ENCODE results near the gene EPHX1.
A peak's percentile ranks its signal among the peaks of the same experiment; 100 is the strongest.

The EPHX1 gene

GRCh38 chr1:225774281-225775147 lies 35.4 kb upstream of the EPHX1 start:
- DNase-seq (ENCODE audit: low spot score): no peak
- H2BK5ac ChIP-seq (ENCODE audit: low read length): no peak overlapping the region
- no peaks in the 10 kb centered on the region for H3K79me1 ChIP-seq (ENCODE audit: low read depth, low read length)
- peaks cover 0 to 10% of the 10 kb centered on the region in 2 donors for H3K36me3 ChIP-seq (replicated peaks in 1 of 2; ENCODE audit: control insufficient read depth in 2 of 2, insufficient read depth in 2 of 2, low read length in 2 of 2)
- H2AFZ ChIP-seq (ENCODE audit: low read length): peak overlapping the region; percentile 3
- no peak overlapping the region for H3K14ac ChIP-seq (ENCODE audit: low read length)
- no peaks in the 10 kb centered on the region for H3K27me3 ChIP-seq (ENCODE audit: control insufficient read depth in 3 of 3, insufficient read depth in 3 of 3, low read depth in 1 of 3, low read length in 3 of 3)
- no peak overlapping the region for H2AK5ac ChIP-seq (ENCODE audit: low read depth, low read length)
- peaks cover 11 to 33% of the 10 kb centered on the region in 2 donors for H3K4me1 ChIP-seq (ENCODE audit: control insufficient read depth in 2 of 2, insufficient read depth in 1 of 2, low read depth in 1 of 2, low read length in 2 of 2)
- H3K4me2 ChIP-seq (ENCODE audit: insufficient read depth, low read length, poor library complexity, severe bottlenecking): no peak overlapping the region
- no peak overlapping the region for H4K91ac ChIP-seq (ENCODE audit: low read depth, low read length, poor library complexity)
- no peak overlapping the region for H3K23ac ChIP-seq (ENCODE audit: low read depth, low read length, poor library complexity)
- no peaks in the 10 kb centered on the region for H3K9me3 ChIP-seq (replicated peaks in 1 of 2; ENCODE audit: control insufficient read depth in 2 of 2, insufficient read depth in 1 of 2, low read depth in 1 of 2, low read length in 2 of 2)
- H3K4ac ChIP-seq (ENCODE audit: low read length): no peak overlapping the region
- no peak overlapping the region for H3K4me3 ChIP-seq (ENCODE audit: low read length in 2 of 2)
- H2BK15ac ChIP-seq (ENCODE audit: low read length): no peak overlapping the region
- no peak overlapping the region for H2BK12ac ChIP-seq (ENCODE audit: low read length)
- H4K8ac ChIP-seq (ENCODE audit: low read depth, low read length): no peak overlapping the region
- H3K27ac ChIP-seq (replicated peaks; ENCODE audit: low read length): no peak overlapping the region
- H2BK120ac ChIP-seq (ENCODE audit: low read depth, low read length): no peak overlapping the region
- H3K18ac ChIP-seq (ENCODE audit: low read length): no peak overlapping the region
- WGBS, 2 donors (ENCODE audit: extremely low coverage in 2 of 2, insufficient read length in 2 of 2, insufficient replicate concordance in 1 of 2): no CpG with 5 or more reads among the region's 3 CpGs
- no peak overlapping the region for H3K9ac ChIP-seq (ENCODE audit: low read depth, low read length, poor library complexity)

GRCh38 chr1:225776294-225776693 lies 33.6 kb upstream of the EPHX1 start:
- H4K8ac ChIP-seq (ENCODE audit: low read depth, low read length): no peak overlapping the region
- peaks cover 6 to 28% of the 10 kb centered on the region in 2 donors for H3K4me1 ChIP-seq (ENCODE audit: control insufficient read depth in 2 of 2, insufficient read depth in 1 of 2, low read depth in 1 of 2, low read length in 2 of 2)
- no peaks in the 10 kb centered on the region for H3K27me3 ChIP-seq (ENCODE audit: control insufficient read depth in 3 of 3, insufficient read depth in 3 of 3, low read depth in 1 of 3, low read length in 3 of 3)
- H3K9ac ChIP-seq (ENCODE audit: low read depth, low read length, poor library complexity): no peak overlapping the region
- H3K23ac ChIP-seq (ENCODE audit: low read depth, low read length, poor library complexity): no peak overlapping the region
- H3K27ac ChIP-seq (replicated peaks; ENCODE audit: low read length): no peak overlapping the region
- no peak overlapping the region for H2BK15ac ChIP-seq (ENCODE audit: low read length)
- peaks cover 0 to 27% of the 10 kb centered on the region in 2 donors for H3K36me3 ChIP-seq (replicated peaks in 1 of 2; ENCODE audit: control insufficient read depth in 2 of 2, insufficient read depth in 2 of 2, low read length in 2 of 2)
- no peak overlapping the region for H2AK5ac ChIP-seq (ENCODE audit: low read depth, low read length)
- H3K18ac ChIP-seq (ENCODE audit: low read length): no peak overlapping the region
- H3K9me3 ChIP-seq (replicated peaks in 1 of 2; ENCODE audit: control insufficient read depth in 2 of 2, insufficient read depth in 1 of 2, low read depth in 1 of 2, low read length in 2 of 2): peaks cover 0 to 6% of the 10 kb centered on the region in 2 donors
- no peak overlapping the region for H3K4ac ChIP-seq (ENCODE audit: low read length)
- WGBS, 2 donors (ENCODE audit: extremely low coverage in 2 of 2, insufficient read length in 2 of 2, insufficient replicate concordance in 1 of 2): no CpG with 5 or more reads among the region's 4 CpGs
- no peak overlapping the region for H4K91ac ChIP-seq (ENCODE audit: low read depth, low read length, poor library complexity)
- H2BK120ac ChIP-seq (ENCODE audit: low read depth, low read length): no peak overlapping the region
- H2BK12ac ChIP-seq (ENCODE audit: low read length): no peak overlapping the region
- no peak overlapping the region for H3K14ac ChIP-seq (ENCODE audit: low read length)
- DNase-seq (ENCODE audit: low spot score): no peak
- no peak overlapping the region for H2BK5ac ChIP-seq (ENCODE audit: low read length)
- H3K79me1 ChIP-seq (ENCODE audit: low read depth, low read length): no peaks in the 10 kb centered on the region
- H2AFZ ChIP-seq (ENCODE audit: low read length): no peak overlapping the region
- no peak overlapping the region for H3K4me2 ChIP-seq (ENCODE audit: insufficient read depth, low read length, poor library complexity, severe bottlenecking)
- no peak overlapping the region for H3K4me3 ChIP-seq (ENCODE audit: low read length in 2 of 2)

DNA sequence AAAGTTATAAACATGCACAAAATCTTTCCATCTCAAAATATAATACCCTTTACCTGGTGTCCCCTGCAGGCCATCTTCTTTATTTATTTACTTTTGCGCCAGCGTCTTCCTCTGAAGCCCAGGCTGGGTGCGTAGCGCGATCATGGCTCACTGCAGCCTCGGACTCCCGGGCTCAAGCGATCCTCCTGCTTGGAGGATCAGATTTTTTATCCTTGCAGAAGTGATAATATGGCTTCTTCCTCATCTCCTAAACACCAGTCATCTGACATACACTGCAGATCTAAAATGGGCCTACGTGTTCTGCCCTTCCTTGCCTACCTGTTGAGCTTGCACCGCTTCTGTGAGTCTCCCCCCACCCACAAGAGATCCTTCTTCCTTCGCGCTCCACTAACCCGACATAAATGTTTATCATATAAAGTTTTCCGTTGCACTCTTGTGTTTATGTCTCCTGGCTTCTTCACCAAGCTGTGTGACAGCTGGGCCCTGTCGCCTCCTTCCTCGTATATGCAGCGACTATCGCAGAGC lies 32.8 kb upstream of the EPHX1 start:
- Histone ChIP-seq H3K9ac (ENCODE audit: low read depth, low read length, poor library complexity) (no peak overlapping the region), H3K4me3 (ENCODE audit: low read length in 2 of 2) (peak overlapping the region; percentile 53 to 98), H2AK5ac (ENCODE audit: low read depth, low read length) (no peak overlapping the region), H3K18ac (ENCODE audit: low read length) (no peak overlapping the region), H3K4ac (ENCODE audit: low read length) (no peak overlapping the region), H3K23ac (ENCODE audit: low read depth, low read length, poor library complexity) (no peak overlapping the region), H4K91ac (ENCODE audit: low read depth, low read length, poor library complexity) (no peak overlapping the region), H3K14ac (ENCODE audit: low read length) (no peak overlapping the region), H3K27ac (replicated peaks; ENCODE audit: low read length) (no peak overlapping the region), H2BK120ac (ENCODE audit: low read depth, low read length) (no peak overlapping the region), H2BK12ac (ENCODE audit: low read length) (no peak overlapping the region), H2BK15ac (ENCODE audit: low read length) (no peak overlapping the region), H3K79me1 (ENCODE audit: low read depth, low read length) (no peaks in the 10 kb centered on the region), H3K36me3 (replicated peaks in 1 of 2; ENCODE audit: control insufficient read depth in 2 of 2, insufficient read depth in 2 of 2, low read length in 2 of 2) (peaks cover 0 to 34% of the 10 kb centered on the region in 2 donors), H4K8ac (ENCODE audit: low read depth, low read length) (no peak overlapping the region), H2AFZ (ENCODE audit: low read length) (peak overlapping the region; percentile 90), H3K9me3 (replicated peaks in 1 of 2; ENCODE audit: control insufficient read depth in 2 of 2, insufficient read depth in 1 of 2, low read depth in 1 of 2, low read length in 2 of 2) (peaks cover 0 to 12% of the 10 kb centered on the region in 2 donors), H3K4me2 (ENCODE audit: insufficient read depth, low read length, poor library complexity, severe bottlenecking) (peak overlapping the region; percentile 35), H3K27me3 (ENCODE audit: control insufficient read depth in 3 of 3, insufficient read depth in 3 of 3, low read depth in 1 of 3, low read length in 3 of 3) (no peaks in the 10 kb centered on the region), H3K4me1 (ENCODE audit: control insufficient read depth in 2 of 2, insufficient read depth in 1 of 2, low read depth in 1 of 2, low read length in 2 of 2) (peaks cover 4 to 24% of the 10 kb centered on the region in 2 donors), H2BK5ac (ENCODE audit: low read length) (no peak overlapping the region)
- no CpG with 5 or more reads among the region's 18 CpGs for WGBS, 2 donors (ENCODE audit: extremely low coverage in 2 of 2, insufficient read length in 2 of 2, insufficient replicate concordance in 1 of 2)
- no peak for DNase-seq (ENCODE audit: low spot score)

- Histone ChIP-seq H3K4ac (ENCODE audit: low read length) (no peak within 1 kb of the TSS), H4K91ac (ENCODE audit: low read depth, low read length, poor library complexity) (no peak within 1 kb of the TSS), H3K14ac (ENCODE audit: low read length) (no peak within 1 kb of the TSS), H2AK5ac (ENCODE audit: low read depth, low read length) (no peak within 1 kb of the TSS), H3K4me2 (ENCODE audit: insufficient read depth, low read length, poor library complexity, severe bottlenecking) (peak within 1 kb of the TSS; percentile 35), H2BK12ac (ENCODE audit: low read length) (no peak within 1 kb of the TSS), H2AFZ (ENCODE audit: low read length) (peak within 1 kb of the TSS; percentile 90), H3K4me1 (ENCODE audit: control insufficient read depth in 2 of 2, insufficient read depth in 1 of 2, low read depth in 1 of 2, low read length in 2 of 2) (peaks cover 3 to 22% of the 10 kb centered on the region in 2 donors), H3K9me3 (replicated peaks in 1 of 2; ENCODE audit: control insufficient read depth in 2 of 2, insufficient read depth in 1 of 2, low read depth in 1 of 2, low read length in 2 of 2) (peaks cover 0 to 13% of the 10 kb centered on the region in 2 donors), H3K27me3 (ENCODE audit: control insufficient read depth in 3 of 3, insufficient read depth in 3 of 3, low read depth in 1 of 3, low read length in 3 of 3) (no peaks in the 10 kb centered on the region), H3K18ac (ENCODE audit: low read length) (peak within 1 kb of the TSS; percentile 61), H4K8ac (ENCODE audit: low read depth, low read length) (no peak within 1 kb of the TSS), H3K27ac (replicated peaks; ENCODE audit: low read length) (peak within 1 kb of the TSS; percentile 75), H2BK5ac (ENCODE audit: low read length) (no peak within 1 kb of the TSS), H2BK120ac (ENCODE audit: low read depth, low read length) (no peak within 1 kb of the TSS), H2BK15ac (ENCODE audit: low read length) (no peak within 1 kb of the TSS), H3K79me1 (ENCODE audit: low read depth, low read length) (peaks cover under 1% of the 10 kb centered on the region), H3K4me3 (ENCODE audit: low read length in 2 of 2) (peak within 1 kb of the TSS; percentile 79 to 98), H3K9ac (ENCODE audit: low read depth, low read length, poor library complexity) (peak within 1 kb of the TSS; percentile 91), H3K36me3 (replicated peaks in 1 of 2; ENCODE audit: control insufficient read depth in 2 of 2, insufficient read depth in 2 of 2, low read length in 2 of 2) (peaks cover 1 to 40% of the 10 kb centered on the region in 2 donors), H3K23ac (ENCODE audit: low read depth, low read length, poor library complexity) (no peak within 1 kb of the TSS)
- WGBS, 2 donors (ENCODE audit: extremely low coverage in 2 of 2, insufficient read length in 2 of 2, insufficient replicate concordance in 1 of 2): no CpG with 5 or more reads among the region's 46 CpGs
- peak; percentile 98 for DNase-seq (ENCODE audit: low spot score)
Observed at GRCh38 chr1:225777583-225778336, 32.2 kb upstream of the EPHX1 start, which contains the start of gene SRP9. TSS of gene SRP9 (plus strand) at chr1:225777826. CDS start at chr1:225777941, 115 bp downstream.

Data from neuronal stem cell (in vitro differentiated cells).